ENCODE measurements around the gene RAPGEFL1. TPM values are rescaled to one million over a fixed set of nuclear protein-coding genes. Genes with fewer than 3 reads are reported as not detected.
A peak's percentile ranks its signal among the peaks of the same experiment; 100 is the strongest.

Gene RAPGEFL1
- total RNA-seq, 1 donor from 2014 or later = 7.0 TPM

DNA sequence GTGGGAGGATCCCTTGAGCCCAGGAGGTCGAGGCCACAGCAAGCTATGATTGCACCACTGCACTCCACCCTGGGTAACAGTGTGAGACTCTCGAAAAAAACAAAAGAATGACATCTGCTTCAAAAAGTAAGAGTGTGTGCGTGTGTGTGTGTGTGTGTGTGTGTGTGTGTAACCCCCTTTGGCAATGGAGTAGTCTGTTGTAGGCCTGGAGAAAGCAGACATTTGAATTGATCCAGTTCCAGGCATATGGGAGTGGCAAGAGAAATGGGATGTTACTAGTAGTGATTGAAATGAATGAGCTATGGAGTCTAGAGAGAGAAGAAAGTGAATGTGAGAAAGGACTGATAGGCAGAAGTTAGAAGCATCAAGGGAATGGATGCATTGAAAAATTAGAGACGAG, 27.0 kb upstream of the RAPGEFL1 start:
- no peak overlapping the region for H3K27ac Mint-ChIP-seq
- no peak overlapping the region for H3K4me3 Mint-ChIP-seq
- H3K4me1 Mint-ChIP-seq = peaks cover 49% of the 10 kb centered on the region
- intact Hi-C loops (cut with micrococcal nuclease) = loop anchor here (5.0 kb wide), 1 partner anchor 38 kb away; no protein-coding TSS in a partner anchor
- no peaks in the 10 kb centered on the region for H3K27me3 Mint-ChIP-seq
- no peak for DNase-seq
- POLR2A ChIA-PET = interaction anchor here (1.2 kb wide), 2 partner anchors 14 to 50 kb away, joined by 3 read pairs; partner anchors contain the start of gene NR1D1
- H3K9me3 Mint-ChIP-seq = no peaks in the 10 kb centered on the region
- H3K36me3 Mint-ChIP-seq (ENCODE audit: low read depth) = peaks cover 77% of the 10 kb centered on the region
- ATAC-seq (ENCODE audit: low read depth) = no peak
- CTCF ChIA-PET = interaction anchor here (0.8 kb wide), 1 partner anchor 18 kb away, joined by 3 read pairs; no protein-coding TSS in a partner anchor
- TF ChIP-seq, protein P1, sequence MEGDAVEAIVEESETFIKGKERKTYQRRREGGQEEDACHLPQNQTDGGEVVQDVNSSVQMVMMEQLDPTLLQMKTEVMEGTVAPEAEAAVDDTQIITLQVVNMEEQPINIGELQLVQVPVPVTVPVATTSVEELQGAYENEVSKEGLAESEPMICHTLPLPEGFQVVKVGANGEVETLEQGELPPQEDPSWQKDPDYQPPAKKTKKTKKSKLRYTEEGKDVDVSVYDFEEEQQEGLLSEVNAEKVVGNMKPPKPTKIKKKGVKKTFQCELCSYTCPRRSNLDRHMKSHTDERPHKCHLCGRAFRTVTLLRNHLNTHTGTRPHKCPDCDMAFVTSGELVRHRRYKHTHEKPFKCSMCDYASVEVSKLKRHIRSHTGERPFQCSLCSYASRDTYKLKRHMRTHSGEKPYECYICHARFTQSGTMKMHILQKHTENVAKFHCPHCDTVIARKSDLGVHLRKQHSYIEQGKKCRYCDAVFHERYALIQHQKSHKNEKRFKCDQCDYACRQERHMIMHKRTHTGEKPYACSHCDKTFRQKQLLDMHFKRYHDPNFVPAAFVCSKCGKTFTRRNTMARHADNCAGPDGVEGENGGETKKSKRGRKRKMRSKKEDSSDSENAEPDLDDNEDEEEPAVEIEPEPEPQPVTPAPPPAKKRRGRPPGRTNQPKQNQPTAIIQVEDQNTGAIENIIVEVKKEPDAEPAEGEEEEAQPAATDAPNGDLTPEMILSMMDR (IDR thresholded peaks at IDR 0.05) = no peak

DNA sequence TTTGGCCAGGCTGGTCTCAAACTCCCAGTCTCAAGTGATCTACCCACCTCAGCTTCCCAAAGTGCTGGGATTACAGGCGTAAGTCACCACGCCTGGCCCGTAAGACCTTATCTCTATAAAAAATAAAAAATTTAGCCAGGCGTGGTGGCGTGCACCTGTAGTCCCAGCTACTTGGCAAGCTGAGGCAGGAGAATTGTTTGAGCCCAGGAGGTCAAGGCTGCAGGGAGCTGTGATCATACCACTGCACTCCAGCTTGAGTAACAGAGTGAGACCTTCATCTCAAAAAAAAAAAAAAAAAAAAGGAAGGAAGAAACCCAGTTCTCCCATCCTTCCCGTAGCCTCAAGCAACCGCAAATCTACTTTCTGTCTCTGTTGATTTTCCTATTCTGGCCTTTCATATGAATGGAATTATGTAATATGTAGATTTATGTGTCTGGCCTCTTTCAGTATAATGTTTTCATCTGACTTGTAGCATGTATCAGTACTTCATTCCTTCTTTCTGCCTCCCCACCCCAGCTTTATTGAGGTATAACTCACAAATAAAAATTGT, 25.8 kb upstream of the RAPGEFL1 start:
- no peak overlapping the region for H3K4me3 Mint-ChIP-seq
- ChIA-PET POLR2A (interaction anchor here (0.6 to 2.2 kb wide), 4 partner anchors 11 to 78 kb away, joined by 3 to 8 read pairs (median 5); partner anchors contain the start of genes CASC3 and NR1D1), CTCF (interaction anchor here (0.8 to 2.0 kb wide), 3 partner anchors 17 to 65 kb away, joined by 3 to 6 read pairs (median 4); no protein-coding TSS in a partner anchor)
- peak overlapping the region; percentile 21 for H3K27ac Mint-ChIP-seq
- DNase-seq (no peak), ATAC-seq (ENCODE audit: low read depth) (no peak)
- TF ChIP-seq, protein P1 (IDR thresholded peaks at IDR 0.05) = no peak
- no peaks in the 10 kb centered on the region for H3K27me3 Mint-ChIP-seq
- peaks cover 76% of the 10 kb centered on the region for H3K36me3 Mint-ChIP-seq (ENCODE audit: low read depth)
- intact Hi-C loops (cut with micrococcal nuclease) = loop anchor here (5.0 kb wide), 1 partner anchor 39 kb away; no protein-coding TSS in a partner anchor
- H3K4me1 Mint-ChIP-seq = peaks cover 47% of the 10 kb centered on the region
- no peaks in the 10 kb centered on the region for H3K9me3 Mint-ChIP-seq

DNA sequence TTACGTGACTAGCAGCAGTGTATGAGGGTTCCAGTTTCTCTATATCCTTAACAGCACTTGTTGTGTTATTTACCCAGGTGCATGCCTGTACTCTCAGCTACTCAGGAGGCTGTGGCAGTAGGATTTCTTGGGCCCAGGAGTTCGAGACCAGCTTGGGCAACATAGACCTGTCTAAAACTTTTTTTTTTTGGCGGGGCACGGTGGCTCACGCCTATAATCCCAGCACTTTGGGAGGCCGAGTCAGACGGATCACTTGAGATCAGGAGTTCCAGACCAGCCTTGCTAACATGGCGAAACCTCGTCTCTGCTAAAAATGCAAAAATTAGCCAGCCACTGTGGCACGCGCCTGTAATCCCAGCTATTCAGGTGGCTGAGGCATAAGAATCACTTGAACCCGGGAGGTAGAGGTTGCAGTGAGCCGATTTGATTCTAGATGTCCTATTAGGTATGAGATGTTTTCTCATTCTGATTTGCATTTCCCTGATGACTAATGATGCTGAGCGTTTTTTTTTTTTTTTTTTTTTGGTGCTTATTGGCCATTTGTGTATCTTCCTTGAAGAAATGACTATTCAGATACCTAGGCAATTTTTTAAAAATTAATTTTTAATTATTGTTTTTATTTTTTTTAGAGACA, 23.6 kb upstream of the RAPGEFL1 start:
- H3K4me1 Mint-ChIP-seq = peaks cover 39% of the 10 kb centered on the region
- H3K9me3 Mint-ChIP-seq = no peaks in the 10 kb centered on the region
- CTCF ChIA-PET = interaction anchor here (1.9 to 2.1 kb wide), 2 partner anchors 14 to 40 kb away, joined by 8 to 9 read pairs; no protein-coding TSS in a partner anchor
- no peak for ATAC-seq (ENCODE audit: low read depth)
- no peak overlapping the region for H3K4me3 Mint-ChIP-seq
- H3K27ac Mint-ChIP-seq = peak overlapping the region; percentile 90
- no peaks in the 10 kb centered on the region for H3K27me3 Mint-ChIP-seq
- intact Hi-C loops (cut with micrococcal nuclease) = loop anchor here (5.0 kb wide), 1 partner anchor 41 kb away; no protein-coding TSS in a partner anchor
- H3K36me3 Mint-ChIP-seq (ENCODE audit: low read depth) = peaks cover 64% of the 10 kb centered on the region
- POLR2A ChIA-PET = interaction anchor here (0.7 to 2.2 kb wide), 3 partner anchors 14 to 55 kb away, joined by 7 to 10 read pairs (median 8); partner anchors contain the start of gene CASC3
- no peak for DNase-seq
- TF ChIP-seq, protein P1 (IDR thresholded peaks at IDR 0.05) = no peak

- intact Hi-C loops (cut with micrococcal nuclease) = no loop called here
- ChIA-PET POLR2A (interaction anchor here (1.3 kb wide), 1 partner anchor 18 kb away, joined by 3 read pairs; no protein-coding TSS in a partner anchor), CTCF (interaction anchor here (1.5 kb wide), 1 partner anchor 10 kb away, joined by 6 read pairs; no protein-coding TSS in a partner anchor)
- DNase-seq (no peak), ATAC-seq (ENCODE audit: low read depth) (no peak)
- Mint-ChIP-seq H3K4me1 (peaks cover 22% of the 10 kb centered on the region), H3K27ac (no peak overlapping the region), H3K27me3 (no peaks in the 10 kb centered on the region), H3K36me3 (ENCODE audit: low read depth) (peaks cover 50% of the 10 kb centered on the region), H3K9me3 (no peaks in the 10 kb centered on the region), H3K4me3 (no peak overlapping the region)
- TF ChIP-seq, protein P1 (IDR thresholded peaks at IDR 0.05) = no peak
Observed at GRCh38 chr17:40157973-40158372, 19.3 kb upstream of the RAPGEFL1 start.
